CD4-positive, alpha-beta memory T cell (primary cell): ENCODE data around the gene GLIS1. TPM values are rescaled to one million over a fixed set of nuclear protein-coding genes. Genes with fewer than 3 reads are reported as not detected.

ENCODE experiments used
- CTCF ChIA-PET: fragments of 350-600 bp; sonication (Branson Sonifier 250); formaldehyde crosslinking; loops from one replicate; lab custom pipeline; 2021; ENCODE audit warnings: inconsistent platforms; ENCODE audit not compliant: partially characterized antibody; lab: Charles Lee
- POLR2A ChIA-PET: fragments of 350-600 bp; sonication (Branson Sonifier 250); formaldehyde crosslinking; loops from one replicate; lab custom pipeline; 2021; ENCODE audit not compliant: partially characterized antibody; lab: Charles Lee
- DNase-seq, 5 donors: peaks; one replicate each; pipeline versions ENCODE4 v3.0.0 to v3.0.0-alpha.2; 2020 to 2022; ENCODE audit warnings: mixed read lengths in 1 of 5
- H3K27ac ChIP-seq: one replicate; pipeline ENCODE4 v1.7.0; 2013; ENCODE audit warnings: low read depth, low read length
- H3K27me3 ChIP-seq: 2 replicates; pipeline ENCODE4 v1.7.0; 2013; ENCODE audit warnings: mild to moderate bottlenecking, low read length, moderate library complexity; ENCODE audit not compliant: insufficient read depth
- H3K36me3 ChIP-seq: 2 replicates; pipeline ENCODE4 v1.7.0; 2013; ENCODE audit warnings: mild to moderate bottlenecking, low read length, moderate library complexity; ENCODE audit not compliant: insufficient read depth
- H3K4me1 ChIP-seq: 2 replicates; pipeline ENCODE4 v1.7.0; 2013; ENCODE audit warnings: mild to moderate bottlenecking, low read length, moderate library complexity; ENCODE audit not compliant: insufficient read depth
- H3K4me3 ChIP-seq, 2 donors: one replicate each; pipeline ENCODE4 v1.7.0; 2013; ENCODE audit warnings: low read length in 2 of 2, mild to moderate bottlenecking in 1 of 2
- H3K9me3 ChIP-seq, 2 donors: one replicate each; pipeline ENCODE4 v1.7.0; 2013; ENCODE audit warnings: low read length in 2 of 2, control low read depth in 1 of 2; ENCODE audit not compliant: control insufficient read depth in 1 of 2
- H3K27ac Mint-ChIP-seq, 7 donors: one replicate each; pipeline ENCODE4 v1.8.0; 2020 to 2021; ENCODE audit warnings: mixed read lengths in 7 of 7, mild to moderate bottlenecking in 6 of 7, inconsistent platforms in 3 of 7, moderate library complexity in 3 of 7
- H3K27me3 Mint-ChIP-seq, 2 donors: one replicate each; pipeline ENCODE4 v1.8.0; 2020 to 2021; ENCODE audit warnings: mixed read lengths in 2 of 2
- H3K36me3 Mint-ChIP-seq, 2 donors: one replicate each; pipeline ENCODE4 v1.8.0; 2020 to 2021; ENCODE audit warnings: mixed read lengths in 2 of 2, inconsistent platforms in 1 of 2, mild to moderate bottlenecking in 1 of 2
- H3K4me1 Mint-ChIP-seq, 4 donors: one replicate each; pipeline ENCODE4 v1.8.0; 2020 to 2021; ENCODE audit warnings: mixed read lengths in 4 of 4, mild to moderate bottlenecking in 1 of 4
- H3K4me3 Mint-ChIP-seq, 8 donors: one replicate each; pipeline ENCODE4 v1.8.0; 2020 to 2021; ENCODE audit warnings: mixed read lengths in 8 of 8, mild to moderate bottlenecking in 7 of 8, moderate library complexity in 6 of 8, inconsistent platforms in 3 of 8
- H3K9me3 Mint-ChIP-seq, 8 donors: one replicate each; pipeline ENCODE4 v1.8.0; 2020 to 2021; ENCODE audit warnings: mixed read lengths in 8 of 8, mild to moderate bottlenecking in 5 of 8, inconsistent platforms in 3 of 8, moderate library complexity in 1 of 8
- intact Hi-C: fragments of 100-400 bp; cut with micrococcal nuclease; formaldehyde crosslinking; loops from one replicate; pipeline ENCODE4 v1.15.1; 2023
- polyA plus RNA-seq, 2 donors: library from polyadenylated mRNA; unstranded; fragments of 300-500 nt; fragmentation: Illumina TruSeq; gene quantifications; one replicate each; pipeline ENCODE4 v1.2.3, GENCODE V29; 2021
- total RNA-seq, 2 experiments: library from RNA; stranded (reverse); gene quantifications; one replicate each; pipeline ENCODE4 v1.2.3, GENCODE V29; 2021

Gene GLIS1
- total and polyA plus RNA-seq, 4 experiments from 2014 or later = not detected

DNA sequence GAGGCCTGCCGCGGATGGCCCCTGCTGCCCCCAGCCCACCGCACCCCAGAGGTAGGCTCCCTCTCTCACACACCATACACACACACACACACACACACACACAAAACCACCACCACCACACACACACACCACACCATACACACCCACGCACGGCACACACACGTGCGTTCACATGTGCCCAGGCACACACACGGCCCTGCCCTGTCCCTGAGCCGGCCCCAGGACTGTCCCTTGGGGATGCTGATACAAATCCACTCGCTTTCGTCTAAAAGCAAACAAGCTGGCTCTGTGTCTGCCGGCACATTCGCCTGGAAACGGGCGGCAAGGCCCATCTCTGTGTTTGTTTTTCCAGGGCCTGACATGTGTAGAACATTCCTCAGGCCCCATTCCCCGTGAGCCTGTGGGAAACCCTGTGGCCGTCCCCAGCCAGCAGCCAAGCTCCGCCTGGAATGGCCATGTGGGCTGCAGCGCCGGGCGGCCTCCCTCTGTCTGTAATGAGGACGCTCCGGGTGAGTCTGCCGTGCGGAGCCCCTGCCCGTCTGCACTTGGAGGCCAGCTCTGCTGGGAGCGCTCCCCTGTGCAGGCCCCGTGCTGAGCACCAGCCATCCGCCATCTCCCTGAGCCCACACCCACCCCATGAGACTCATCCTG is 212.4 kb downstream of the GLIS1 start:
- Histone ChIP-seq H3K36me3 (no peaks in the 10 kb centered on the region), H3K27me3 (no peaks in the 10 kb centered on the region), H3K4me3 (no peak overlapping the region), H3K27ac (no peak overlapping the region), H3K9me3 (no peaks in the 10 kb centered on the region), H3K4me1 (no peaks in the 10 kb centered on the region)
- Mint-ChIP-seq H3K27ac (no peak overlapping the region), H3K27me3 (no peaks in the 10 kb centered on the region), H3K36me3 (no peaks in the 10 kb centered on the region), H3K9me3 (peaks cover 0 to 2% (median 0%) of the 10 kb centered on the region in 8 donors), H3K4me3 (no peak overlapping the region), H3K4me1 (no peaks in the 10 kb centered on the region)
- ChIA-PET POLR2A (no interaction called here), CTCF (no interaction called here)
- DNase-seq = no peak
- intact Hi-C loops = no loop called here

- POLR2A ChIA-PET = no interaction called here
- no peak overlapping the region for H3K4me3 ChIP-seq
- H3K27me3 ChIP-seq = no peaks in the 10 kb centered on the region
- Mint-ChIP-seq H3K4me3 (no peak overlapping the region), H3K9me3 (peaks cover 0 to 2% (median 0%) of the 10 kb centered on the region in 8 donors), H3K27ac (no peak overlapping the region), H3K4me1 (no peaks in the 10 kb centered on the region), H3K27me3 (no peaks in the 10 kb centered on the region), H3K36me3 (no peaks in the 10 kb centered on the region)
- intact Hi-C loops = no loop called here
- H3K27ac ChIP-seq = no peak overlapping the region
- DNase-seq = no peak
- no peaks in the 10 kb centered on the region for H3K4me1 ChIP-seq
- CTCF ChIA-PET = no interaction called here
- H3K9me3 ChIP-seq = no peaks in the 10 kb centered on the region
- no peaks in the 10 kb centered on the region for H3K36me3 ChIP-seq
These were observed 213.4 kb downstream of the GLIS1 start for GRCh38 chr1:53525595-53525994.

GRCh38 chr1:53524428-53525375 is 214.3 kb downstream of the GLIS1 start:
- H3K36me3 Mint-ChIP-seq = no peaks in the 10 kb centered on the region
- H3K9me3 Mint-ChIP-seq = peaks cover 0 to 2% (median 0%) of the 10 kb centered on the region in 8 donors
- ChIA-PET POLR2A (no interaction called here), CTCF (no interaction called here)
- no peaks in the 10 kb centered on the region for H3K27me3 ChIP-seq
- H3K9me3 ChIP-seq = no peaks in the 10 kb centered on the region
- no peaks in the 10 kb centered on the region for H3K36me3 ChIP-seq
- no peak overlapping the region for H3K27ac Mint-ChIP-seq
- H3K4me3 ChIP-seq = no peak overlapping the region
- H3K27me3 Mint-ChIP-seq = no peaks in the 10 kb centered on the region
- intact Hi-C loops = no loop called here
- no peaks in the 10 kb centered on the region for H3K4me1 ChIP-seq
- no peaks in the 10 kb centered on the region for H3K4me1 Mint-ChIP-seq
- DNase-seq = peak in 1 of 5 donors; percentile 10
- no peak overlapping the region for H3K27ac ChIP-seq
- no peak overlapping the region for H3K4me3 Mint-ChIP-seq

DNA sequence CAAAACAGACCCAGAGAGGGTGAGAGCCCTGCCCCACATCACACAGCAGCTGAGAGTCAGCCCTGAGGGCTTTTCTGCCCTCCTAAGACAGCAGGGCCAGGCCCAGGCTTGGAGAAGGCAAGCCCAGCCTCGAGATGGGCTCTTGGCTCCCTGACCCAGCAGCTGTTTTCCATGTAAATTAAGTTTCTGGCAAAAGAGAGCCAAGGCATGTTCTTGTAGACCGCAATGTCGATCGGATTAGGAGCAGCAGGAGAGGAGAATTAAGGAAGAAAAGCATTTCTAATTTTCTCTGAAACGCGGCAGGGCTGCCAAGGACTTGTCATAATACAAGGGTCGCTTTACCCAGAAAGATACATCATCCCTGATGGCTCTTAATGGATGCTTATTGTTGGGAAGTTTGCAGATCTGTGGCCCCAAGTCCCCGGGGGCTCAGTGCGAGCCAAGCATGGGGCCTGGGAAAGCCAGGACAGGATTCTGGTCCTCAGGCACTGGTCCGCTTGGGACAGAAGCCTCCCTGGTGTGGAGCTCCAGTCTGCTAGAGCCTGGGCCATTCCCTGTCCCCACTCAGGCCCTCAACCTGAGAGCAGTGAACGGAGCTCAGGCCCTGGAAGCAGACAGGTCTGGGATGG is 216.9 kb downstream of the GLIS1 start:
- intact Hi-C loops = no loop called here
- ChIA-PET POLR2A (no interaction called here), CTCF (no interaction called here)
- no peak overlapping the region for H3K4me3 Mint-ChIP-seq
- no peak for DNase-seq
- Histone ChIP-seq H3K27ac (no peak overlapping the region), H3K4me1 (no peaks in the 10 kb centered on the region), H3K4me3 (no peak overlapping the region), H3K27me3 (no peaks in the 10 kb centered on the region), H3K36me3 (no peaks in the 10 kb centered on the region), H3K9me3 (no peaks in the 10 kb centered on the region)
- no peaks in the 10 kb centered on the region for H3K27me3 Mint-ChIP-seq
- H3K9me3 Mint-ChIP-seq = peaks cover 0 to 2% (median 0%) of the 10 kb centered on the region in 8 donors
- H3K27ac Mint-ChIP-seq = no peak overlapping the region
- H3K36me3 Mint-ChIP-seq = no peaks in the 10 kb centered on the region
- no peaks in the 10 kb centered on the region for H3K4me1 Mint-ChIP-seq

- DNase-seq = peak in 1 of 5 donors; percentile 5
- ChIA-PET POLR2A (no interaction called here), CTCF (interaction anchor here (0.8 kb wide), 1 partner anchor 162 kb away, joined by 3 read pairs; no protein-coding TSS in a partner anchor)
- Histone ChIP-seq H3K27ac (no peak overlapping the region), H3K9me3 (no peaks in the 10 kb centered on the region), H3K4me3 (no peak overlapping the region), H3K4me1 (no peaks in the 10 kb centered on the region), H3K36me3 (no peaks in the 10 kb centered on the region), H3K27me3 (no peaks in the 10 kb centered on the region)
- intact Hi-C loops = no loop called here
- Mint-ChIP-seq H3K36me3 (no peaks in the 10 kb centered on the region), H3K4me1 (no peaks in the 10 kb centered on the region), H3K27me3 (no peaks in the 10 kb centered on the region), H3K4me3 (no peak overlapping the region), H3K9me3 (no peaks in the 10 kb centered on the region), H3K27ac (no peak overlapping the region)
These were observed 218.5 kb downstream of the GLIS1 start for GRCh38 chr1:53520481-53520880.

DNA sequence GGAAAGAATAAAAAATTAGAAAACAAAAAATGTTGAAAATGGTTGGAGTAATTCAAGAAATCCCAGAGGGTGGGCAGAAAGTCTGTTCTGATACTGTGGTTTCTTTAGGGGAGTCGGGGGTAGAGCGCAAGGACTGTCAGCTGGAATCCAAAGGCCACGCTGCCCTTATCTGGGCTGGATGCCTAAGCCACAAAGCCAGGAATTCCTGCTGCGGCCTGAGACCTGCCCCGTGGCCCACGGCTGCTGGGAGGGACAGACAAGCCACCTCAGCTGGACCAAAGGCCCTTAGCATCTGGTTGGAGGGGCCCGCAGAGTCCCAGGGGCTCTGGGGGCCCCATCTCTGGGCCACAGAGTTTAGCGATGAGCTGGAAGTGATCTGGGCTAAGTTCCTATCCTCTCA is 219.5 kb downstream of the GLIS1 start:
- CTCF ChIA-PET = interaction anchor here (1.1 kb wide), 1 partner anchor 21 kb away, joined by 3 read pairs; no protein-coding TSS in a partner anchor
- peak in 1 of 5 donors; percentile 1 for DNase-seq

GRCh38 chr1:53518775-53519174 is 220.2 kb downstream of the GLIS1 start:
- no peak overlapping the region for H3K4me3 ChIP-seq
- CTCF ChIA-PET = interaction anchor here (1.1 kb wide), 1 partner anchor 20 kb away, joined by 3 read pairs; no protein-coding TSS in a partner anchor
- H3K36me3 ChIP-seq = no peaks in the 10 kb centered on the region
- H3K4me1 Mint-ChIP-seq = no peaks in the 10 kb centered on the region
- no peaks in the 10 kb centered on the region for H3K4me1 ChIP-seq
- intact Hi-C loops = no loop called here
- H3K27me3 ChIP-seq = no peaks in the 10 kb centered on the region
- H3K27me3 Mint-ChIP-seq = no peaks in the 10 kb centered on the region
- H3K9me3 Mint-ChIP-seq = no peaks in the 10 kb centered on the region
- H3K9me3 ChIP-seq = no peaks in the 10 kb centered on the region
- H3K27ac ChIP-seq = no peak overlapping the region
- no peak overlapping the region for H3K27ac Mint-ChIP-seq
- no peaks in the 10 kb centered on the region for H3K36me3 Mint-ChIP-seq
- POLR2A ChIA-PET = no interaction called here
- H3K4me3 Mint-ChIP-seq = no peak overlapping the region
- DNase-seq = no peak

More for the DNA sequence above, 219.5 kb downstream of the GLIS1 start:
- intact Hi-C loops = no loop called here
- Mint-ChIP-seq H3K27ac (no peak overlapping the region), H3K36me3 (no peaks in the 10 kb centered on the region), H3K4me3 (no peak overlapping the region), H3K4me1 (no peaks in the 10 kb centered on the region), H3K27me3 (no peaks in the 10 kb centered on the region), H3K9me3 (no peaks in the 10 kb centered on the region)
- H3K9me3 ChIP-seq = no peaks in the 10 kb centered on the region
- no peak overlapping the region for H3K27ac ChIP-seq
- no peak overlapping the region for H3K4me3 ChIP-seq
- POLR2A ChIA-PET = no interaction called here
- H3K4me1 ChIP-seq = no peaks in the 10 kb centered on the region
- H3K36me3 ChIP-seq = no peaks in the 10 kb centered on the region
- no peaks in the 10 kb centered on the region for H3K27me3 ChIP-seq
